Choroid plexus epithelial cell (primary cell): Measurements from ENCODE around the gene COPS8.

Experiments
- DNase-seq: peaks from one replicate; pipeline ENCODE4 v3.0.0-alpha.2; 2010; ENCODE audit warnings: low read depth
- H3K4me3 ChIP-seq: 2 replicates; pipeline ENCODE4 v1.5.1; 2011; ENCODE audit warnings: low read depth, mild to moderate bottlenecking, control low read depth, low read length, moderate library complexity
- CTCF ChIP-seq: conservative IDR thresholded peaks from 2 replicates; pipeline ENCODE4 v1.5.1; 2011; ENCODE audit warnings: low read depth, mild to moderate bottlenecking, control low read depth, inconsistent platforms, low read length, moderate library complexity

COPS8 gene

GRCh38 chr2:237130562-237131421, 45.1 kb downstream of the COPS8 start:
- TF ChIP-seq CTCF, result no peak
- H3K4me3 ChIP-seq, result no peak overlapping the region
- DNase-seq, result no peak

GRCh38 chr2:237131749-237132533, 46.3 kb downstream of the COPS8 start:
- TF ChIP-seq CTCF, result no peak
- no peak overlapping the region for H3K4me3 ChIP-seq
- no peak for DNase-seq

GRCh38 chr2:237132799-237133198, 47.1 kb downstream of the COPS8 start:
- no peak overlapping the region for H3K4me3 ChIP-seq
- TF ChIP-seq CTCF, result peak; percentile 33
- DNase-seq, result no peak

GRCh38 chr2:237134321-237135230, 48.9 kb downstream of the COPS8 start:
- DNase-seq, result no peak
- TF ChIP-seq CTCF, result no peak
- no peak overlapping the region for H3K4me3 ChIP-seq

GRCh38 chr2:237136824-237137223, 51.1 kb downstream of the COPS8 start:
- TF ChIP-seq CTCF, result no peak
- H3K4me3 ChIP-seq, result no peak overlapping the region
- DNase-seq, result no peak

- H3K4me3 ChIP-seq, result no peak overlapping the region
- no peak for TF ChIP-seq CTCF
- DNase-seq, result no peak
Observed at GRCh38 chr2:237137626-237138323, 52.1 kb downstream of the COPS8 start.
